DND-41 (cell line): ENCODE data around the gene DNAJC6.

Source experiments
- EZH2 ChIP-seq: IDR thresholded peaks from 3 replicates; pipeline ENCODE4 v1.6.1; 2012; ENCODE audit warnings: borderline replicate concordance, low read depth, mild to moderate bottlenecking, moderate library complexity, low read length, inconsistent platforms; ENCODE audit not compliant: severe bottlenecking
- TF ChIP-seq, protein P1 (sequence below): IDR thresholded peaks from 2 replicates; pipeline ENCODE4 v1.5.1; 2012; ENCODE audit warnings: borderline replicate concordance, low read length, moderate library complexity, mild to moderate bottlenecking; ENCODE audit not compliant: poor library complexity, severe bottlenecking; ENCODE audit errors: extremely low read depth

DNA sequence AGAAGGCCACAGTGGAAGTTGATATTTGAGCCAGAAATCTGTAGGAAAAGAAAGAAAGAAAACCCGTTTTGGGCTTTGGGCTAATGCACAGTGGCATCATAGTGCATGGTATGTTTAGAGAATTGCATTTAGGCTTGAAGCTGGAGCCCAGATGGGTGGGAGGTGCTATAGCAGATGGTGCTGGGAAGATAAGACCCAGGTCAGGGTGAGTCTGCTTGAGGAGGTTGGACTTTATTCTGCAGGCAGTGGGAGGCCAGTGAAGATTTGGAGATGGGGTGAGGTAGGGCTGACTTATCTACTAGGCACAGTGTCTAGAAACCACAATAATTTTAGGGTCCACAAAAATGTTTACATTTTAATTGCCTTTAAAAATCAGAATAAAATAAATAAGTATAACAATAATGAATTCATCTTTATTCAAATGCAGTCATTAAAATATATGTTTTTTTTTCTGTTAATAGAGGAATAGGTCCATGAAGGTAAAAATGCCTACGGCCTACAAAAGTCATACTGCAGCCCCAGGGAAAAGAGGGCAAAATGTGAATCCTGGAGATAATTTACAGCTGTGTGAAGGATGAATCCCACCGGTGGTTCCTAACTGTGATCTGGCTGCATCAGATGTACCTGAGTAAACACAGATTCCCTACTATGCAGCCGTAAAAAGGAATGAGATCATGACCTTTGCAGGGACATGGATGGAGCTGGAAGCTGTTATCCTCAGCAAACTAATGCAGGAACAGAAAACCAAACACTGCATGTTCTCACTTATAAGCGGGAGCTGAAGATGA, 8.7 kb downstream of the DNAJC6 start:
- TF ChIP-seq, protein P1, sequence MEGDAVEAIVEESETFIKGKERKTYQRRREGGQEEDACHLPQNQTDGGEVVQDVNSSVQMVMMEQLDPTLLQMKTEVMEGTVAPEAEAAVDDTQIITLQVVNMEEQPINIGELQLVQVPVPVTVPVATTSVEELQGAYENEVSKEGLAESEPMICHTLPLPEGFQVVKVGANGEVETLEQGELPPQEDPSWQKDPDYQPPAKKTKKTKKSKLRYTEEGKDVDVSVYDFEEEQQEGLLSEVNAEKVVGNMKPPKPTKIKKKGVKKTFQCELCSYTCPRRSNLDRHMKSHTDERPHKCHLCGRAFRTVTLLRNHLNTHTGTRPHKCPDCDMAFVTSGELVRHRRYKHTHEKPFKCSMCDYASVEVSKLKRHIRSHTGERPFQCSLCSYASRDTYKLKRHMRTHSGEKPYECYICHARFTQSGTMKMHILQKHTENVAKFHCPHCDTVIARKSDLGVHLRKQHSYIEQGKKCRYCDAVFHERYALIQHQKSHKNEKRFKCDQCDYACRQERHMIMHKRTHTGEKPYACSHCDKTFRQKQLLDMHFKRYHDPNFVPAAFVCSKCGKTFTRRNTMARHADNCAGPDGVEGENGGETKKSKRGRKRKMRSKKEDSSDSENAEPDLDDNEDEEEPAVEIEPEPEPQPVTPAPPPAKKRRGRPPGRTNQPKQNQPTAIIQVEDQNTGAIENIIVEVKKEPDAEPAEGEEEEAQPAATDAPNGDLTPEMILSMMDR, result no peak
- no peak for TF ChIP-seq EZH2
